ENCODE data around the gene CASKIN2. TPM values are rescaled to one million over a fixed set of nuclear protein-coding genes. Genes with fewer than 3 reads are reported as not detected.
A peak's percentile ranks its signal among the peaks of the same experiment; 100 is the strongest.

The CASKIN2 gene
- polyA plus RNA-seq, 3 donors, result 0.33 TPM; not detected in 2

GRCh38 chr17:75561927-75562603, 46.7 kb upstream of the CASKIN2 start:
- Mint-ChIP-seq H3K9me3 (peaks cover 0 to 2% (median 0%) of the 10 kb centered on the region in 7 donors), H3K4me1 (peaks cover 6% of the 10 kb centered on the region), H3K36me3 (no peaks in the 10 kb centered on the region), H3K27me3 (ENCODE audit: low read depth in 3 of 3) (peaks cover 0 to 4% (median 0%) of the 10 kb centered on the region in 3 donors), H3K4me3 (no peak overlapping the region), H3K27ac (peak overlapping the region in 1 of 7 donors; percentile 3)
- no peaks in the 10 kb centered on the region for H3K9me3 ChIP-seq (replicated peaks in 1 of 2; ENCODE audit: control insufficient read depth in 1 of 2, insufficient read depth in 1 of 2, low read length in 2 of 2)
- H3K4me1 ChIP-seq (ENCODE audit: control insufficient read depth in 1 of 2, insufficient read depth in 2 of 2, low read length in 2 of 2), result peaks cover 3 to 4% of the 10 kb centered on the region in 2 donors
- no peak for TF ChIP-seq CTCF (IDR thresholded peaks at IDR 0.05)
- DNase-seq, result no peak
- no peaks in the 10 kb centered on the region for H3K27me3 ChIP-seq (ENCODE audit: control insufficient read depth in 2 of 2, insufficient read depth in 2 of 2, low read length in 2 of 2)
- H3K4me3 ChIP-seq (replicated peaks in 1 of 3; ENCODE audit: low read depth in 2 of 3, low read length in 3 of 3), result no peak overlapping the region
- H2AFZ ChIP-seq (ENCODE audit: insufficient read depth, low read depth, low read length, poor library complexity, severe bottlenecking), result no peak overlapping the region
- H3K9ac ChIP-seq (ENCODE audit: insufficient read depth, low read length, poor library complexity, severe bottlenecking), result no peak overlapping the region
- intact Hi-C loops (cut with micrococcal nuclease), result no loop called here
- no peaks in the 10 kb centered on the region for H4K20me1 ChIP-seq (ENCODE audit: insufficient read depth, low read length)
- H3K36me3 ChIP-seq (replicated peaks in 1 of 2; ENCODE audit: control insufficient read depth in 1 of 2, insufficient read depth in 2 of 2, low read length in 2 of 2), result no peaks in the 10 kb centered on the region
- H3K79me2 ChIP-seq (ENCODE audit: insufficient read depth, low read length), result no peaks in the 10 kb centered on the region
- H3K27ac ChIP-seq (ENCODE audit: low read depth in 1 of 2, low read length in 2 of 2), result no peak overlapping the region
- H3K4me2 ChIP-seq (replicated peaks; ENCODE audit: extremely low read depth, low read length, poor library complexity, severe bottlenecking), result no peak overlapping the region
- WGBS (ENCODE audit: insufficient coverage), result 100% methylated on average over 3 of the region's 5 CpGs

GRCh38 chr17:75559958-75560533, 44.7 kb upstream of the CASKIN2 start:
- H3K27ac ChIP-seq (ENCODE audit: low read depth in 1 of 2, low read length in 2 of 2), result no peak overlapping the region
- Mint-ChIP-seq H3K9me3 (peaks cover 0 to 4% (median 0%) of the 10 kb centered on the region in 7 donors), H3K27me3 (ENCODE audit: low read depth in 3 of 3) (peaks cover 0 to 5% (median 0%) of the 10 kb centered on the region in 3 donors), H3K4me3 (no peak overlapping the region), H3K4me1 (no peaks in the 10 kb centered on the region), H3K27ac (peak overlapping the region in 1 of 7 donors; percentile 15), H3K36me3 (no peaks in the 10 kb centered on the region)
- no peaks in the 10 kb centered on the region for H4K20me1 ChIP-seq (ENCODE audit: insufficient read depth, low read length)
- no peak overlapping the region for H3K4me3 ChIP-seq (replicated peaks in 1 of 3; ENCODE audit: low read depth in 2 of 3, low read length in 3 of 3)
- DNase-seq, result no peak
- H2AFZ ChIP-seq (ENCODE audit: insufficient read depth, low read depth, low read length, poor library complexity, severe bottlenecking), result no peak overlapping the region
- no peaks in the 10 kb centered on the region for H3K79me2 ChIP-seq (ENCODE audit: insufficient read depth, low read length)
- H3K36me3 ChIP-seq (replicated peaks in 1 of 2; ENCODE audit: control insufficient read depth in 1 of 2, insufficient read depth in 2 of 2, low read length in 2 of 2), result no peaks in the 10 kb centered on the region
- no peaks in the 10 kb centered on the region for H3K9me3 ChIP-seq (replicated peaks in 1 of 2; ENCODE audit: control insufficient read depth in 1 of 2, insufficient read depth in 1 of 2, low read length in 2 of 2)
- no peaks in the 10 kb centered on the region for H3K4me1 ChIP-seq (ENCODE audit: control insufficient read depth in 1 of 2, insufficient read depth in 2 of 2, low read length in 2 of 2)
- no peaks in the 10 kb centered on the region for H3K27me3 ChIP-seq (ENCODE audit: control insufficient read depth in 2 of 2, insufficient read depth in 2 of 2, low read length in 2 of 2)
- intact Hi-C loops (cut with micrococcal nuclease), result no loop called here
- no peak overlapping the region for H3K9ac ChIP-seq (ENCODE audit: insufficient read depth, low read length, poor library complexity, severe bottlenecking)
- no peak for TF ChIP-seq CTCF (IDR thresholded peaks at IDR 0.05)
- no peak overlapping the region for H3K4me2 ChIP-seq (replicated peaks; ENCODE audit: extremely low read depth, low read length, poor library complexity, severe bottlenecking)
- 100% methylated on average over 6 of the region's 9 CpGs for WGBS (ENCODE audit: insufficient coverage)

All from CD14-positive monocyte (primary cell).